LNCaP clone FGC (cell line): ENCODE data around the gene GTF2H2C.
A peak's percentile ranks its signal among the peaks of the same experiment; 100 is the strongest.

Experiments used
- DNase-seq: peaks from one replicate; pipeline ENCODE4 v3.0.0-alpha.2; 2011; ENCODE audit warnings: low read depth
- H3K4me3 ChIP-seq: 2 replicates; pipeline ENCODE4 v1.5.1; 2011; ENCODE audit warnings: mild to moderate bottlenecking, low read depth, low read length, control low read depth
- TF ChIP-seq, protein P1 (sequence below): IDR thresholded peaks from 2 replicates; pipeline ENCODE4 v1.5.1; 2012; ENCODE audit warnings: mild to moderate bottlenecking; ENCODE audit not compliant: control insufficient read depth, insufficient read depth; ENCODE audit errors: extremely low read depth

Gene GTF2H2C

GRCh38 chr5:69525490-69525889 is 34.5 kb upstream of the GTF2H2C start:
- TF ChIP-seq, protein P1, sequence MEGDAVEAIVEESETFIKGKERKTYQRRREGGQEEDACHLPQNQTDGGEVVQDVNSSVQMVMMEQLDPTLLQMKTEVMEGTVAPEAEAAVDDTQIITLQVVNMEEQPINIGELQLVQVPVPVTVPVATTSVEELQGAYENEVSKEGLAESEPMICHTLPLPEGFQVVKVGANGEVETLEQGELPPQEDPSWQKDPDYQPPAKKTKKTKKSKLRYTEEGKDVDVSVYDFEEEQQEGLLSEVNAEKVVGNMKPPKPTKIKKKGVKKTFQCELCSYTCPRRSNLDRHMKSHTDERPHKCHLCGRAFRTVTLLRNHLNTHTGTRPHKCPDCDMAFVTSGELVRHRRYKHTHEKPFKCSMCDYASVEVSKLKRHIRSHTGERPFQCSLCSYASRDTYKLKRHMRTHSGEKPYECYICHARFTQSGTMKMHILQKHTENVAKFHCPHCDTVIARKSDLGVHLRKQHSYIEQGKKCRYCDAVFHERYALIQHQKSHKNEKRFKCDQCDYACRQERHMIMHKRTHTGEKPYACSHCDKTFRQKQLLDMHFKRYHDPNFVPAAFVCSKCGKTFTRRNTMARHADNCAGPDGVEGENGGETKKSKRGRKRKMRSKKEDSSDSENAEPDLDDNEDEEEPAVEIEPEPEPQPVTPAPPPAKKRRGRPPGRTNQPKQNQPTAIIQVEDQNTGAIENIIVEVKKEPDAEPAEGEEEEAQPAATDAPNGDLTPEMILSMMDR: no peak

GRCh38 chr5:69526660-69527059 is 33.3 kb upstream of the GTF2H2C start:
- TF ChIP-seq, protein P1: no peak
- DNase-seq: no peak
- no peak overlapping the region for H3K4me3 ChIP-seq

More at GRCh38 chr5:69525490-69525889, 34.5 kb upstream of the GTF2H2C start:
- peak; percentile 81 for DNase-seq
- H3K4me3 ChIP-seq: no peak overlapping the region

GRCh38 chr5:69527128-69527770 is 32.7 kb upstream of the GTF2H2C start:
- H3K4me3 ChIP-seq: no peak overlapping the region
- no peak for DNase-seq
- TF ChIP-seq, protein P1: no peak

DNA sequence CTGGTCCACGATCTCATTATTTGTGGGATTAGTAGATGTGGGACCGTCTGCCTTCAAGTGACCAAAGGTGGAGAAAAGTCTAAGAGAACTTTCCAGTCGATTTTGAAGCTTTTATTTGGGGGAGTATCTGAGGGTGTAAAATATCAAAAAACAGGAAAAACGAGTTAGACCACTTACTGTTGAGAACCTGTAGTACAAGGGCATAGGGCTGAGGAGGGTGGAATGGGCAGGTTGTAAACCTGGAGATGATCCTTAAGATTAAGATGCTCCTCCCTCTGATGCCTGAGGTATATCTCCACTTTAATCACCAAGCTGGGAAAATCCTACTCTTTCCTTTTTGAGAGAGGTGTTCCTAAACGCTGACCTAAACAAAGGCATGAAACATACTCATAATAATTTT is 32.0 kb upstream of the GTF2H2C start:
- peak; percentile 88 for DNase-seq
- TF ChIP-seq, protein P1: no peak
- no peak overlapping the region for H3K4me3 ChIP-seq

DNA sequence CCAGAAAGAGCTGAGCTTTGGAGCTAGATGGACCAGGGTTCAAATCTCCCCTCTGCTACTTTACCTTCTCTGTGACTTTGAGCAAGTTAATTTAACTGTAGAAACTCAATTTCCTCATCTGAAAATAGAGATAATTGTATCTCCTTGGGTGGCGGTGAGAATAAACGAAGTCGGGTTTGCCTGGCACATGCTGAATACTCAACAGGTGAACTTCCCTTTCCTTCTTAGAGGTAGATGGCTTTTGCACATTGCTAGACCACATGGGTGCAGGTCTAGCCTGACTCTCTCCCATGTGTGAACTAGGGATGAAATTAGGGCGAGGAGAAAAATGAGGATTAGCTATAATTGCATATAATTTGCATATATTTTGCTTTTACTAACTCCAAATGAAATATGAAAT is 31.4 kb upstream of the GTF2H2C start:
- no peak overlapping the region for H3K4me3 ChIP-seq
- DNase-seq: no peak
- TF ChIP-seq, protein P1: no peak

GRCh38 chr5:69530561-69531405 is 29.2 kb upstream of the GTF2H2C start:
- no peak for DNase-seq
- TF ChIP-seq, protein P1: no peak
- no peak overlapping the region for H3K4me3 ChIP-seq
